ENCODE results near the gene CBFA2T2.
"Not testable (repeated sequence)": the region's sequence is repeated elsewhere in the genome, so short reads cannot be mapped to it uniquely, and the experiment has no call there.

The CBFA2T2 gene

GRCh38 chr20:33694639-33695012 is 204.7 kb downstream of the CBFA2T2 start:
- Histone ChIP-seq H3K9me3 (ENCODE audit: control insufficient read depth, low read length) (no peaks in the 10 kb centered on the region), H3K36me3 (ENCODE audit: control insufficient read depth, insufficient read depth, low read length) (no peaks in the 10 kb centered on the region), H3K4me1 (ENCODE audit: control insufficient read depth, insufficient read depth, low read length) (peaks cover 13% of the 10 kb centered on the region), H3K27ac (ENCODE audit: insufficient read depth, low read depth, low read length, poor library complexity, severe bottlenecking) (peak overlapping the region; percentile 66), H3K27me3 (ENCODE audit: control insufficient read depth, insufficient read depth, low read length, poor library complexity, severe bottlenecking) (no peaks in the 10 kb centered on the region), H3K4me3 (ENCODE audit: insufficient read depth, low read depth, low read length) (no peak overlapping the region)
- WGBS, 2 experiments, result 72 to 74% methylated on average over 6 of the region's 6 CpGs

- H3K27me3 ChIP-seq (ENCODE audit: control insufficient read depth, insufficient read depth, low read length, poor library complexity, severe bottlenecking), result no peaks in the 10 kb centered on the region
- no peaks in the 10 kb centered on the region for H3K36me3 ChIP-seq (ENCODE audit: control insufficient read depth, insufficient read depth, low read length)
- no peaks in the 10 kb centered on the region for H3K9me3 ChIP-seq (ENCODE audit: control insufficient read depth, low read length)
- WGBS, 2 experiments, result 87 to 97% methylated on average over 4 of the region's 4 CpGs
- H3K4me1 ChIP-seq (ENCODE audit: control insufficient read depth, insufficient read depth, low read length), result peaks cover 13% of the 10 kb centered on the region
- H3K4me3 ChIP-seq (ENCODE audit: insufficient read depth, low read depth, low read length), result no peak overlapping the region
- H3K27ac ChIP-seq (ENCODE audit: insufficient read depth, low read depth, low read length, poor library complexity, severe bottlenecking), result no peak overlapping the region
Measured at GRCh38 chr20:33696448-33696847, 206.6 kb downstream of the CBFA2T2 start.

GRCh38 chr20:33697129-33697528 is 207.2 kb downstream of the CBFA2T2 start:
- no peaks in the 10 kb centered on the region for H3K36me3 ChIP-seq (ENCODE audit: control insufficient read depth, insufficient read depth, low read length)
- H3K4me3 ChIP-seq (ENCODE audit: insufficient read depth, low read depth, low read length), result no peak overlapping the region
- H3K9me3 ChIP-seq (ENCODE audit: control insufficient read depth, low read length), result no peaks in the 10 kb centered on the region
- 86 to 94% methylated on average over 8 of the region's 8 CpGs for WGBS, 2 experiments
- no peak overlapping the region for H3K27ac ChIP-seq (ENCODE audit: insufficient read depth, low read depth, low read length, poor library complexity, severe bottlenecking)
- H3K27me3 ChIP-seq (ENCODE audit: control insufficient read depth, insufficient read depth, low read length, poor library complexity, severe bottlenecking), result no peaks in the 10 kb centered on the region
- peaks cover 13% of the 10 kb centered on the region for H3K4me1 ChIP-seq (ENCODE audit: control insufficient read depth, insufficient read depth, low read length)

DNA sequence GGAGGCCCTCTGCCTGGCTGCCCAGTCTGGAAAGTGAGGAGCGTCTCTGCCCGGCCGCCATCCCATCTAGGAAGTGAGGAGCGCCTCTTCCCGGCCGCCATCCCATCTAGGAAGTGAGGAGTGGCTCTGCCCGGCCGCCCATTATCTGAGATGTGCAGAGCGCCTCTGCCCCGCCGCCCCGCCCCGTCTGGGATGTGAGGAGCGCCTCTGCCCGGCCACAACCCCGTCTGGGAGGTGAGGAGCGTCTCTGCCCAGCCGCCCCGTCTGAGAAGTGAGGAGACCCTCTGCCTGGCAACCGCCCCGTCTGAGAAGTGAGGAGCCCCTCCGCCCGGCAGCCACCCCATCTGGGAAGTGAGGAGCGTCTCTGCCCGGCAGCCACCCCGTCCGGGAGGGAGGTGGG is 209.1 kb downstream of the CBFA2T2 start:
- not testable (repeated sequence) for H3K36me3 ChIP-seq (ENCODE audit: control insufficient read depth, insufficient read depth, low read length); H3K27me3 ChIP-seq (ENCODE audit: control insufficient read depth, insufficient read depth, low read length, poor library complexity, severe bottlenecking); H3K4me3 ChIP-seq (ENCODE audit: insufficient read depth, low read depth, low read length); H3K4me1 ChIP-seq (ENCODE audit: control insufficient read depth, insufficient read depth, low read length); H3K27ac ChIP-seq (ENCODE audit: insufficient read depth, low read depth, low read length, poor library complexity, severe bottlenecking); H3K9me3 ChIP-seq (ENCODE audit: control insufficient read depth, low read length)
- WGBS, 2 experiments, result 93 to 97% methylated on average over 17 to 23 of the region's 27 CpGs
